Fibroblast of lung (primary cell): ENCODE results near the gene MTM1. TPM values are rescaled to one million over a fixed set of nuclear protein-coding genes. Genes with fewer than 3 reads are reported as not detected.

Experiments
- DNase-seq, 2 donors: peaks; one replicate each; pipeline versions ENCODE4 v3.0.0 to v3.0.0-alpha.2; 2010; ENCODE audit warnings: low read depth in 2 of 2
- H2AFZ ChIP-seq: 2 replicates; pipeline ENCODE4 v1.5.1; 2012; ENCODE audit warnings: low read length, control low read depth, inconsistent platforms
- H3K27ac ChIP-seq: 2 replicates; pipeline ENCODE4 v1.5.1; 2011; ENCODE audit warnings: low read length, control low read depth; ENCODE audit not compliant: insufficient read depth
- H3K27me3 ChIP-seq: 2 replicates; pipeline ENCODE4 v1.5.1; 2011; ENCODE audit warnings: mild to moderate bottlenecking, low read length; ENCODE audit not compliant: control insufficient read depth, insufficient read depth
- H3K36me3 ChIP-seq: 2 replicates; pipeline ENCODE4 v1.5.1; 2011; ENCODE audit warnings: low read length; ENCODE audit not compliant: control insufficient read depth, insufficient read depth
- H3K4me1 ChIP-seq: 2 replicates; pipeline ENCODE4 v1.5.1; 2011; ENCODE audit warnings: low read length; ENCODE audit not compliant: control insufficient read depth, insufficient read depth; ENCODE audit errors: extremely low read depth
- H3K4me2 ChIP-seq: 2 replicates; pipeline ENCODE4 v1.5.1; 2011; ENCODE audit warnings: low read length, control low read depth; ENCODE audit not compliant: insufficient read depth; ENCODE audit errors: extremely low read depth
- H3K4me3 ChIP-seq, 4 experiments: fragments of 200-600 bp in 1 of 4; sonication (generic) in 1 of 4; replicated peaks in 1 of 4; 2 replicates each; pipeline ENCODE4 v1.5.1; 2011 to 2016; ENCODE audit warnings: low read length in 4 of 4, low read depth in 3 of 4, mild to moderate bottlenecking in 3 of 4, control low read depth in 2 of 4, inconsistent platforms in 1 of 4, mixed read lengths in 1 of 4; ENCODE audit not compliant: insufficient read depth in 1 of 4; ENCODE audit errors: control extremely low read depth in 1 of 4
- H3K79me2 ChIP-seq: 2 replicates; pipeline ENCODE4 v1.5.1; 2012; ENCODE audit warnings: mild to moderate bottlenecking, low read length, inconsistent platforms; ENCODE audit not compliant: control insufficient read depth, insufficient read depth
- H3K9ac ChIP-seq: 2 replicates; pipeline ENCODE4 v1.5.1; 2011; ENCODE audit warnings: mild to moderate bottlenecking, low read length, control low read depth; ENCODE audit not compliant: insufficient read depth
- H3K9me3 ChIP-seq: 2 replicates; pipeline ENCODE4 v1.5.1; 2012; ENCODE audit warnings: low read depth, low read length; ENCODE audit not compliant: control insufficient read depth, insufficient read depth
- H4K20me1 ChIP-seq: 2 replicates; pipeline ENCODE4 v1.5.1; 2011; ENCODE audit warnings: low read length; ENCODE audit not compliant: control insufficient read depth, insufficient read depth; ENCODE audit errors: extremely low read depth
- EZH2 ChIP-seq: IDR thresholded peaks from 2 replicates; pipeline ENCODE4 v1.5.1; 2012; ENCODE audit warnings: low read length, control low read depth, mild to moderate bottlenecking; ENCODE audit errors: missing control alignments
- polyA plus RNA-seq, 2 donors: library from polyadenylated mRNA; depleted of rRNA in 1 of 2; stranded (reverse) in 1 of 2; unstranded in 1 of 2; fragments of >200 nt; gene quantifications; 2 replicates each; pipeline ENCODE4 v1.2.1, GENCODE V29; 2011 to 2012; ENCODE audit warnings: missing spikeins in 1 of 2
- total RNA-seq: library from RNA; depleted of rRNA; stranded (reverse); fragments of >200 nt; gene quantifications from 2 replicates; pipeline ENCODE4 v1.2.1, GENCODE V29; 2014
- TF ChIP-seq, protein P1 (sequence below), 2 donors: IDR thresholded peaks in 1 of 2; conservative IDR thresholded peaks in 1 of 2; 1 replicate in 1 of 2; 2 replicates in 1 of 2; pipeline ENCODE4 v1.5.1; 2011 to 2012; ENCODE audit warnings: low read length in 2 of 2, control low read depth in 1 of 2, inconsistent platforms in 1 of 2, low read depth in 1 of 2, mild to moderate bottlenecking in 1 of 2

The MTM1 gene
- total and polyA plus RNA-seq, 2 donors (not counting 1 experiment from before 2014, with no cell fraction given): 5.0 to 15.2 TPM

DNA sequence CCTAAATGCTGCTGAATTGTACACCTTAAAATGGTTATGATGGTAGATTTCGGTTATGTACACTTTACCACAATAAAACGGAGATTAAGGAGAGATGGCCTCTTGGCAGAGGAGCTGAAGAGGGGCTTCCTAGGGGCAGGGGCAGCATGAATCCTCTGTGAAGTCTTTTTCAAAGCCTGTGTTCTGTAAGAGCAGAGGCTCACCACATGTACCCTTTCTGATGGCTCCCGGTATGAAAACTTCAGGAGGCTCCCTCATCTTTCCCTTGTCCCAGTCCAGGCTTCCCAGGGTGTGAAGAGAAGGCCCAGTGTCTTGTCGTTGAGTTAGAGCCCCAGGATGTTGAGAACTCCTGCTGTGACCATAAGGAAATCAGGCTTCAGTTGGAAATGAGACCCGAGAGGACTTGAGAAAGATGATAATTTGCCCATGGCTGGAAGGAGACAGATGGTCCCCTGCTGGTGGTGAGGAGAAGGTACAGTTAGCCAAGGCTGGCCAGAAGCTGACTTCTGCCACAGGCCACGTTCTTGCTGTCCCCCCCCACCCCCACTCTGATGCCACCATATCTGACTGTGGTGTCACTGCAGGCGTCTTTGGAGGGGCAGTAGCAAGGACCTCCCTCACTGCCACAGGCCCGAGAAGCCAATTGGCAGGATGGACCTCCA, 31.8 kb upstream of the MTM1 start:
- no peaks in the 10 kb centered on the region for H4K20me1 ChIP-seq
- TF ChIP-seq, protein P1, sequence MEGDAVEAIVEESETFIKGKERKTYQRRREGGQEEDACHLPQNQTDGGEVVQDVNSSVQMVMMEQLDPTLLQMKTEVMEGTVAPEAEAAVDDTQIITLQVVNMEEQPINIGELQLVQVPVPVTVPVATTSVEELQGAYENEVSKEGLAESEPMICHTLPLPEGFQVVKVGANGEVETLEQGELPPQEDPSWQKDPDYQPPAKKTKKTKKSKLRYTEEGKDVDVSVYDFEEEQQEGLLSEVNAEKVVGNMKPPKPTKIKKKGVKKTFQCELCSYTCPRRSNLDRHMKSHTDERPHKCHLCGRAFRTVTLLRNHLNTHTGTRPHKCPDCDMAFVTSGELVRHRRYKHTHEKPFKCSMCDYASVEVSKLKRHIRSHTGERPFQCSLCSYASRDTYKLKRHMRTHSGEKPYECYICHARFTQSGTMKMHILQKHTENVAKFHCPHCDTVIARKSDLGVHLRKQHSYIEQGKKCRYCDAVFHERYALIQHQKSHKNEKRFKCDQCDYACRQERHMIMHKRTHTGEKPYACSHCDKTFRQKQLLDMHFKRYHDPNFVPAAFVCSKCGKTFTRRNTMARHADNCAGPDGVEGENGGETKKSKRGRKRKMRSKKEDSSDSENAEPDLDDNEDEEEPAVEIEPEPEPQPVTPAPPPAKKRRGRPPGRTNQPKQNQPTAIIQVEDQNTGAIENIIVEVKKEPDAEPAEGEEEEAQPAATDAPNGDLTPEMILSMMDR (conservative IDR thresholded peaks at IDR 0.05 in 1 of 2, IDR thresholded peaks at IDR 0.05 in 1 of 2; ENCODE audit: low read depth in 1 of 2, low read length in 2 of 2): no peak
- no peak for TF ChIP-seq EZH2
- H3K27ac ChIP-seq: no peak overlapping the region
- H3K4me3 ChIP-seq: no peak overlapping the region
- no peaks in the 10 kb centered on the region for H3K4me1 ChIP-seq
- H3K79me2 ChIP-seq: no peaks in the 10 kb centered on the region
- H3K36me3 ChIP-seq: no peaks in the 10 kb centered on the region
- no peak overlapping the region for H3K9ac ChIP-seq
- H3K9me3 ChIP-seq: no peaks in the 10 kb centered on the region
- no peak overlapping the region for H2AFZ ChIP-seq
- no peak overlapping the region for H3K4me2 ChIP-seq
- no peak for DNase-seq
- no peaks in the 10 kb centered on the region for H3K27me3 ChIP-seq

DNA sequence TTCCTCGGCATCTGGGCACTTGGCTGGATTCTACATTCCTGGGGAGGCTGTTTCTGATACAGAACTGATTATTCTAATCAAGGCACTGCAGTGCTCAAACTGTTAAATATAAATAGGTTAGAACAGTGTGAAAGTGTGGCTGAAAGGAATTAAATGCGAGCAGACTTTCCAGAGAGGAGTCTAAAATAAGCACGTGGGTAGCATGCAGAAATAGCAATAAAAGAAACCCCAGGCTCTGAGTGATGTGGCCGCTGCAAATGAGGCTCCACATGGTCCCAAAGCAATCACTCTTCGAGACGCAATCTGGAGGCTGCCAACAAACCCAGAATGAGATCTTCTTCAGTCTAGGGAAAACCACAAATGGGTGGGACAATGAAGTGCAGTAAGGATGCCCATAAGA, 30.6 kb upstream of the MTM1 start:
- Histone ChIP-seq H2AFZ (no peak overlapping the region), H3K79me2 (no peaks in the 10 kb centered on the region), H3K9me3 (no peaks in the 10 kb centered on the region), H3K27ac (no peak overlapping the region), H3K36me3 (no peaks in the 10 kb centered on the region), H3K4me2 (no peak overlapping the region), H3K4me3 (no peak overlapping the region), H4K20me1 (no peaks in the 10 kb centered on the region), H3K27me3 (no peaks in the 10 kb centered on the region), H3K4me1 (no peaks in the 10 kb centered on the region), H3K9ac (no peak overlapping the region)
- DNase-seq: no peak
- TF ChIP-seq EZH2: no peak
- TF ChIP-seq, protein P1 (conservative IDR thresholded peaks at IDR 0.05 in 1 of 2, IDR thresholded peaks at IDR 0.05 in 1 of 2; ENCODE audit: low read depth in 1 of 2, low read length in 2 of 2): no peak

DNA sequence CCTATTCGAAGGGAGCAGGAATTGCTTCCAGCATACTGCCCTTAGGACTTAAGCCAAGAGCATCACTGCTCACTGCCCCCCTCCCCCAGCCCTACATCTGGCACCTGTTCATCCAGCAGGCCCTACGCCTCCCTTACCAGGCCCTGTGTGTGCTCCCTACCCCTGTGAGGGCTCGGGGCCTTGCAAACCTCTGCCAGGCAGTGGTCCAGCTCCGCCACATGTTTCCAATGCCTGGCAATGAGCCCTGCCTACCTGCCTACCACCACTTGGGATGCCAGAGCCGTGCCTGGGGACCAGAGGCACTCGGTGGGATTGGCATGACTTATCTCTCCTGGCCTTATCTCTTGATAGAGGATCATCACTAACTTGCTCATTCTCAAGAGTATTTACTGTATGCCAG, 27.5 kb upstream of the MTM1 start:
- no peak overlapping the region for H3K27ac ChIP-seq
- TF ChIP-seq, protein P1 (conservative IDR thresholded peaks at IDR 0.05 in 1 of 2, IDR thresholded peaks at IDR 0.05 in 1 of 2; ENCODE audit: low read depth in 1 of 2, low read length in 2 of 2): no peak
- TF ChIP-seq EZH2: no peak
- no peaks in the 10 kb centered on the region for H3K27me3 ChIP-seq
- H4K20me1 ChIP-seq: no peaks in the 10 kb centered on the region
- no peaks in the 10 kb centered on the region for H3K4me1 ChIP-seq
- H3K4me3 ChIP-seq: no peak overlapping the region
- no peak for DNase-seq
- H3K36me3 ChIP-seq: no peaks in the 10 kb centered on the region
- no peak overlapping the region for H3K4me2 ChIP-seq
- no peak overlapping the region for H3K9ac ChIP-seq
- no peaks in the 10 kb centered on the region for H3K9me3 ChIP-seq
- no peaks in the 10 kb centered on the region for H3K79me2 ChIP-seq
- H2AFZ ChIP-seq: no peak overlapping the region
